Astrocyte of the cerebellum (primary cell): Measurements from ENCODE around the gene CAMKMT.

Experiments
- DNase-seq: peaks from one replicate; pipeline ENCODE4 v3.0.0-alpha.2; 2011; ENCODE audit warnings: low read depth
- H3K4me3 ChIP-seq: 2 replicates; pipeline ENCODE4 v1.5.1; 2011; ENCODE audit warnings: mild to moderate bottlenecking, low read depth, low read length, moderate library complexity
- in situ Hi-C: cut with HindIII; loops from 2 replicates; pipeline ENCODE4 v1.10.0; 2017; ENCODE audit warnings: low sequenced_read_pairs
- TF ChIP-seq, protein P1 (sequence below): IDR thresholded peaks from 2 replicates; pipeline ENCODE4 v1.5.1; 2012; ENCODE audit warnings: low read length, low read depth, moderate library complexity, mild to moderate bottlenecking; ENCODE audit errors: missing control alignments

The CAMKMT gene

DNA sequence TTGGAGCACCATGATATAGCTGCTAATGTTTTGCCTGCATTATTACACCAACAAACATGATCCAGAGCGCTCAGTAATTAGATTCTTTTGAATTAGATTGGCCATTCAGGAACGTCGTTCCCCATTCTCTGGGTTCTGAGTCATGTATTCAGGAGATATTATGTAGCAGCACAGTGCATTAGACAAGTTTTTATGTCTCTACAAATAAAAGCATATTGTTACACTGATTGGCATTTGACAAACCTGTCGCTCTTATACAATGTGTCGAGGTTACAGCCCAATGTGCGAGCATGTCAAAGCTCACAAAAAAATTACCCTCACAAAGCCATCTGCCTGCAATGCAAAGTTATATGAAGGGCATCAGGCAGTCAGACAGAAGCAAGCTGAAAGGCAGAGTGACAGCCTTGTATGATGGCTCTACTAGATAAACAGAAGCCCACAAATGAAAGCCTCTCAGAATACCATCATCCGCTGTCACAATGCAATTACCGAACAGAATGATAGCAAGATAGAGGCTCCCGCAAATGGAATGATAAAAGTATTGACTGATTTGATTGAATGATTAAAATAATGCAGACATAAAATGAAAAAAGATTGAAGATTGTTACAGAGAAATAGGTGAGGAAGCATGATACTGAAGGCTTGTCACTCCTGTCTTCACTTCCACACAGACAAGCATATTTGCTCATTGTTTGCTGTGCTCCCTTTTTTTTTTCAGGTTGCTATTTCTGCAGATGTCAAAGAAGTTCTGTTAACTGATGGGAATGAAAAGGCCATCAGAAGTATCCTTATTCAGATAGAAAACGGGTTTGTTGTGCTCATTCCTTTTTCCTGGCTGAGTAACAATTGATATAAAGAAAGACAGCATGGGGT, 345.2 kb downstream of the CAMKMT start:
- H3K4me3 ChIP-seq: no peak overlapping the region
- no peak for DNase-seq
- TF ChIP-seq, protein P1, sequence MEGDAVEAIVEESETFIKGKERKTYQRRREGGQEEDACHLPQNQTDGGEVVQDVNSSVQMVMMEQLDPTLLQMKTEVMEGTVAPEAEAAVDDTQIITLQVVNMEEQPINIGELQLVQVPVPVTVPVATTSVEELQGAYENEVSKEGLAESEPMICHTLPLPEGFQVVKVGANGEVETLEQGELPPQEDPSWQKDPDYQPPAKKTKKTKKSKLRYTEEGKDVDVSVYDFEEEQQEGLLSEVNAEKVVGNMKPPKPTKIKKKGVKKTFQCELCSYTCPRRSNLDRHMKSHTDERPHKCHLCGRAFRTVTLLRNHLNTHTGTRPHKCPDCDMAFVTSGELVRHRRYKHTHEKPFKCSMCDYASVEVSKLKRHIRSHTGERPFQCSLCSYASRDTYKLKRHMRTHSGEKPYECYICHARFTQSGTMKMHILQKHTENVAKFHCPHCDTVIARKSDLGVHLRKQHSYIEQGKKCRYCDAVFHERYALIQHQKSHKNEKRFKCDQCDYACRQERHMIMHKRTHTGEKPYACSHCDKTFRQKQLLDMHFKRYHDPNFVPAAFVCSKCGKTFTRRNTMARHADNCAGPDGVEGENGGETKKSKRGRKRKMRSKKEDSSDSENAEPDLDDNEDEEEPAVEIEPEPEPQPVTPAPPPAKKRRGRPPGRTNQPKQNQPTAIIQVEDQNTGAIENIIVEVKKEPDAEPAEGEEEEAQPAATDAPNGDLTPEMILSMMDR: no peak
- in situ Hi-C loops: no loop called here

DNA sequence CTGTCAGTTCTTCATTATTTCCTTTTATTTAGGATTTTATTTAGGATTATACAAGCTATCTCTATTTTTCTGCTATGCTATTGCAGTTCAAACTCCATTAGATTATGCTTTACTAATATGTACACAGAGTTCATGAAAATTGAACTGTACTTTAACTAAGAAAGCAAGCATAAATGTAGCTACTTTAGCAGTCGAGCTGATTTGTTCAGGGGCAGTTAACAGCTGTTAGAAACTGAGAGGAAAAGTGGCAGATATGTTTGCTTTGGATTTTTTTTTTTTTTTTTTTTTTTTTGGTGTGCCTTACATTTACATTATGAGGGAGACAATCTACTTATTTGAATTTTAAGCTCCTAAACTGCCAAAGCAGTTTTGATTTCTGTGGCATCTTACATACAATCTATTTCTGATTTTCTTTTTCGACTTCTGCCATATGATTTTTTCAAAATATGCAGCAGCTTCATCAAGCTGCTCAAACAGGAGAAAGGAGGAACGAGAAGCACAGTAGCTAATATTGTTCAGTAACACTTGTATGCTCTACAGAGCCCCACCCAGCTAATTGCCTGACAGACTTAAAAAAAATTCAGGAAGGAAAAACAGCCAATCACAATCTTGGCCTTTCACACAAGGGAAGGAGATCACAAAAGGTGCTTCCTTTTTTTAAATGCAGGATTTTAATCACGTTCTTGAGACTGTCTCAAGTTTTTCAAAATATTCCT, 346.4 kb downstream of the CAMKMT start:
- in situ Hi-C loops: no loop called here
- DNase-seq: no peak
- no peak overlapping the region for H3K4me3 ChIP-seq
- TF ChIP-seq, protein P1: no peak

DNA sequence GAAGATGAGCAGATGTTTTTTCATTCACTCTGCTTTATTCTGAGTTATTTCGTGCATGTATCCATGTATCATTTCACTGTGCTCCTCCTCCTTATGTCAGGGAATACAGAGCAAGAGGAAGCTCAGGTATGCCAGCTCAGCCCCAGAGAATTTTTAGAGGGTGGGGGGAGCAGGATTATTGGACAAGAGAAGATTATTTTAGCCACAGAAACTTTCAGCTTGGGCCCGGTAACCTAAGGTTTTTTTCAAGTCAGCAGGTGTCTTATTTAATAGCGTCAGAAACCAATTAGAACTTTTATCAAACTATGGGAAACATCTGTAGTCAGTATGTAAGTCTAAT, 346.9 kb downstream of the CAMKMT start:
- H3K4me3 ChIP-seq: no peak overlapping the region
- in situ Hi-C loops: no loop called here
- TF ChIP-seq, protein P1: no peak
- no peak for DNase-seq

DNA sequence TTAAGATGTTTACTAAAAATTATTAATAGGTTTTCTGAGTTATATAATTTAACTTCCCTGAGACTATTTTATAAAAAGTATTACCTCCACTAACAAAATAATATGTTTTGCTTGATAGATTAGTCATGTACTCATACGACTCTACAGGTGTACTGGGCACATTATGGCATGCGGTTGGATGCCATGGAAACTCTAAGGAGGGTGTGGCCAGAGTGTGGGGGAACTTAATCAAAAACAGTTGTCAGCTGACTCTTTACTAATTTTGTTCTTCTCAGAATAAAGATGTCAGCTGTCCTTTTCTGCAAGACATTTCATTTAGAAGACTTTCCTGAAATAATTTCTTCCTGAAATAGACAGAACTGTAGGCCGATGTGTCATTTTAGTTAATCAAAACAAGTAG, 351.4 kb downstream of the CAMKMT start:
- TF ChIP-seq, protein P1: no peak
- no peak overlapping the region for H3K4me3 ChIP-seq
- DNase-seq: no peak
- in situ Hi-C loops: loop anchor here (5.0 kb wide), 1 partner anchor 66 kb away; no protein-coding TSS in a partner anchor

DNA sequence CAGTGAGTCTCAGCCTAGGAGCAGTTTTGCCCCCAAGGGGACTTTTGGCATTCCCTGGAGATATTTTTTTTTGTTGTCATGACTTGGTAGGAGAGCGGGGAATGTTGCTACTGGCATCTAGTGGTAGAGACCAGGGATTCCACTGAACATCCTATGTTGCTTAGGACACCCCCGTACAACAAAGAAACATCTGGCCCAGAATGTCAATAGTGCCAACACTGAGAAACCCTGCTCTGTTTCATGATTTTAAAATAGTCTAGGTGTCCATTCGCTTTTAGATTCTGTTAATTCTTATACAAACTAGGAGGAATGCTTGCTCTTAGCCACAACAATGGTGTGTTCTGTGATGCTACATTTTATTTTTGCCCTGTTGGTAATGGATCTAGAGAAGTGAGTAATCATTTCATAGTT, 353.9 kb downstream of the CAMKMT start:
- in situ Hi-C loops: no loop called here
- DNase-seq: peak; percentile 19
- H3K4me3 ChIP-seq: no peak overlapping the region
- TF ChIP-seq, protein P1: peak; percentile 78

DNA sequence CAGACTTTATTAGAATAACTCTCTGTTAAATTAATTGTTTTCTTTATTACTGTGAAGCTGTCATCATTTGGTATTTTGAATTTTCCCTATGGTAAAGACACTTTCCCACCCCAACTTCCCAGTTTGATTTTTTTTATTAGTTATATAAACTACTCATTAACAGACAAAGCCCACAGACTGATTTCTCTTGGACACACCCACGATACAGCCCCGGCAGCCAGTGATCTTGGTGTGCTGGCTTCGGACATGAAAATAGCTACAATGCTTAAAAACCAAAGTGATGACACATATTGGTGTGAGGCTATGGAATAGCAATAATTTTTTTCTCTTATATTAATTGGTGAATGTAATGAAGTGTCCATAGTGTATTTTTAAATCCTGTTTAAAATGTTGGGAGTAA, 354.4 kb downstream of the CAMKMT start:
- TF ChIP-seq, protein P1: no peak
- DNase-seq: no peak
- in situ Hi-C loops: no loop called here
- H3K4me3 ChIP-seq: no peak overlapping the region
